Measurements from ENCODE around the gene RASA4B. TPM values are rescaled to one million over a fixed set of nuclear protein-coding genes. Genes with fewer than 3 reads are reported as not detected.

RASA4B gene
- total and polyA plus RNA-seq, 10 donors = 16.7 to 50.5 (median 23.6) TPM

DNA sequence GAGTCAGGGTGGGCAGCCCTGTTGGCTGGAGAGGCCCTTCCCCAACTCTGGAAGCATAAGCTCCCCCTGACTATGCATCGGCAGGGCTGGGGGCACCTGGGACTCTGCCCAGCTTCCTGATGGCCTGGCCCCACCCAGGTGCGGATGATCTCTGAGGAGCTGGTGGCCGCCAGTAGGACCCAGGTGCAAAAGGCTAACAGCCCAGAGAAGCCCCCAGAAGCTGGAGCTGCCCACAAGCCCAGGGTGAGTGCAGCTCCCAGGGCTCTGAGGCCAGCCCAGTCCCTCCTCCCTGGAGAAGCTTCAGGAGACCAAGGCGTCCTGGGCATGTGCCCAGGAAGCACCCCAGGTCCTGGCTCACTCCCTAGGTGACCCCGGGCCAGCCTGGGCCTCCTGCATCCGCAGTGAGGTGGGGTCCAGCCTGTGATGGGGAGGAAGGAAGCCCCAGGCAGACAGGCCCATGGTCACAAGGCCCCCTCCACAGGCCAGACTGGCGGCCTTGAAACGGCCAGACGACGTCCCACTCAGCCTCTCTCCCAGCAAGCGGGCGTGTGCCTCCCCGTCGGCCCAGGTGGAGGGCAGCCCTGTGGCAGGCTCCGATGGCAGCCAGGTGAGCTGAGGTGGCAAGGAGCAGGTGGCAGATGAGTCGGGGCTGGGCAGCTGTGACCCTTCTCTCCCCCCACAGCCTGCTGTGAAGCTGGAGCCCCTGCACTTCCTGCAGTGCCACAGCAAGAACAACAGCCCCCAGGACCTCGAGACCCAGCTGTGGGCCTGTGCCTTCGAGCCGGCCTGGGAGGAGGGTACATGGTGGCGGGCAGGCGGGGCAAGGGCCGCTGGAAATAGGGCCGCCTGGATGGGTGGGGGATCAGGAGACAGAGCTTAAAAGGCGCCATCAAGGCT is 49.7 kb downstream of the RASA4B start:
- Histone ChIP-seq H3K9me3 (no peaks in the 10 kb centered on the region), H3K4me1 (peaks cover 12 to 69% (median 33%) of the 10 kb centered on the region in 6 donors), H3K4me3 (no peak overlapping the region), H3K27me3 (replicated peaks in 1 of 7) (no peaks in the 10 kb centered on the region), H3K27ac (no peak overlapping the region), H3K36me3 (peaks cover 0 to 56% (median 29%) of the 10 kb centered on the region in 6 donors)
- intact Hi-C loops (cut with DNase I; ENCODE audit: low total_unique reads) = no loop called here
- TF ChIP-seq, protein P1, sequence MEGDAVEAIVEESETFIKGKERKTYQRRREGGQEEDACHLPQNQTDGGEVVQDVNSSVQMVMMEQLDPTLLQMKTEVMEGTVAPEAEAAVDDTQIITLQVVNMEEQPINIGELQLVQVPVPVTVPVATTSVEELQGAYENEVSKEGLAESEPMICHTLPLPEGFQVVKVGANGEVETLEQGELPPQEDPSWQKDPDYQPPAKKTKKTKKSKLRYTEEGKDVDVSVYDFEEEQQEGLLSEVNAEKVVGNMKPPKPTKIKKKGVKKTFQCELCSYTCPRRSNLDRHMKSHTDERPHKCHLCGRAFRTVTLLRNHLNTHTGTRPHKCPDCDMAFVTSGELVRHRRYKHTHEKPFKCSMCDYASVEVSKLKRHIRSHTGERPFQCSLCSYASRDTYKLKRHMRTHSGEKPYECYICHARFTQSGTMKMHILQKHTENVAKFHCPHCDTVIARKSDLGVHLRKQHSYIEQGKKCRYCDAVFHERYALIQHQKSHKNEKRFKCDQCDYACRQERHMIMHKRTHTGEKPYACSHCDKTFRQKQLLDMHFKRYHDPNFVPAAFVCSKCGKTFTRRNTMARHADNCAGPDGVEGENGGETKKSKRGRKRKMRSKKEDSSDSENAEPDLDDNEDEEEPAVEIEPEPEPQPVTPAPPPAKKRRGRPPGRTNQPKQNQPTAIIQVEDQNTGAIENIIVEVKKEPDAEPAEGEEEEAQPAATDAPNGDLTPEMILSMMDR (IDR thresholded peaks at IDR 0.05 in 8 of 11, conservative IDR thresholded peaks at IDR 0.05 in 3 of 11) = no peak
- TF ChIP-seq POLR2AphosphoS5 (IDR thresholded peaks at IDR 0.05) = no peak
- peak; percentile 76 for DNase-seq
- 87 to 93% (median 89%) methylated on average over 10 to 24 of the region's 24 CpGs for WGBS, 5 donors

DNA sequence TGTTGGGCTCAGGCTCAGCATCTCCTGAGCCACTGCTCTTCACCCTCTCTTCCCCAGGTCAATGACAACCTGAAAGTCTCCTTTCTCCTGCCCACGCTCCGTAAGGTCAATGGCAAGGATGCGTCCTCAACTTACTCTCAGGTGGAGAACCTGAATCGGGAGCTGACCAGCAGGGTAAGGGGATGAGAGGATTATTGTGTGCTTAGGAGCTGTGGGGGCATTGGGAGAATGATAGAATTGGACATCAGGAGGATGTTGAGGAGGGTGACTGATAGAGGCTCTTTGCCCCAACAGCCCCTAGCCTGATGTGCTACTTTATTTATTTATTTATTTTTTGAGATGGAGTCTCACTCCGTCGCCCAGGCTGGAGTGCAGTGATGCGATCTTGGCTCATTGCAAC is 51.5 kb downstream of the RASA4B start:
- H3K9me3 ChIP-seq = no peaks in the 10 kb centered on the region
- no peak for TF ChIP-seq POLR2AphosphoS5 (IDR thresholded peaks at IDR 0.05)
- TF ChIP-seq POLR2A (IDR thresholded peaks at IDR 0.05) = no peak
- TF ChIP-seq, protein P1 (IDR thresholded peaks at IDR 0.05 in 8 of 11, conservative IDR thresholded peaks at IDR 0.05 in 3 of 11) = no peak
- no peaks in the 10 kb centered on the region for H3K27me3 ChIP-seq (replicated peaks in 1 of 7)
- no peak overlapping the region for H3K27ac ChIP-seq
- peak overlapping the region in 6 of 8 donors; percentile 93 to 96 (median 94) for H3K4me3 ChIP-seq
- no peak for DNase-seq
- peaks cover 0 to 39% (median 17%) of the 10 kb centered on the region in 6 donors for H3K36me3 ChIP-seq
- intact Hi-C loops (cut with DNase I; ENCODE audit: low total_unique reads) = no loop called here
- H3K4me1 ChIP-seq = peaks cover 12 to 84% (median 38%) of the 10 kb centered on the region in 6 donors
- WGBS, 5 donors = 88 to 95% (median 94%) methylated on average over 7 of the region's 7 CpGs

DNA sequence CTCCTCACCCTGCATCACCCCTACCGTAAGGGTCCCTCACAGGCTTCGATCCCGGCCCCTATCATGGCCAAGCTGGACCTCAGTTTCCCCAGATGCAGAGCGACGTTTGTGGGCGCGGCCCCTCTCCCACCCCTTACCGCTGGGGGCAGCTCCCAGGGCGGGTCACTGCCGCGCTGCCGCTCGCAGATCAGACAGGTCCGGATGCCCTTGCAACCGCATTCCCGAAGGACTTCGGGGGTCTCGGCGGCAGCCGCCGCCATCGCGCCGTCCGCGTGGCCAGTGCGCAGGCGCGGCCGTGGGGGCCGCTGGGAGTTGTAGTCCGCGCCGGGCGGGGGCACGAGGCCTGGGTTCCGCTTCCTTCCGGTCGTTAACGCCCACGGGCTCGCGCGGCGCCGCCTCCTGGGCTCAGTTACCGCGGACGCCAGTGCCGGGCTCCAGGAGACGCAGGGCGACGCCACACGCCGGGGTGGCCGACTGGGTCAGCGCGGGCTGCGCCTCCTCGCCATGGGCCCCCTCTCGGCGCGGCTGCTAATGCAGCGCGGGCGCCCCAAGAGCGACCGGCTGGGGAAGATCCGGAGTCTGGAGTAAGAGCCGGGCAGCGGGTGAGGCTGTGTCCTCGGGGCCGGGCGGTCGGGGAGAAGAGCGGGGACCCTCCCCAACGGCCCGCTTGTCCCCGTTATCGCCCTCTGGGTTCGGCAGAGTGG is 52.8 kb downstream of the RASA4B start, which contains the start of the genes ALKBH4 and LRWD1:
Gene ALKBH4 (minus strand): TSS at position 287 of the 704 bp plus-strand sequence. CDS start 27 bp downstream, at position 260.
Gene LRWD1 (plus strand): TSS at position 408 of the 704 bp plus-strand sequence. CDS start 97 bp downstream, at position 505.
- Histone ChIP-seq H3K9me3 (no peaks in the 10 kb centered on the region), H3K4me1 (peaks cover 12 to 89% (median 36%) of the 10 kb centered on the region in 6 donors), H3K27me3 (replicated peaks in 1 of 7) (no peaks in the 10 kb centered on the region), H3K36me3 (peaks cover 0 to 27% (median 16%) of the 10 kb centered on the region in 6 donors), H3K4me3 (peak within 1 kb of the TSS; percentile 92 to 98 (median 94)), H3K27ac (peak within 1 kb of the TSS; percentile 53 to 90 (median 84))
- intact Hi-C loops (cut with DNase I; ENCODE audit: low total_unique reads) = no loop called here
- peak; percentile 99 for DNase-seq
- WGBS, 5 donors = 0 to 1% (median 0%) methylated on average over 28 to 81 of the region's 81 CpGs
- TF ChIP-seq POLR2A (IDR thresholded peaks at IDR 0.05) = peak in 2 of 3 donors; percentile 45 to 47
- peak; percentile 92 to 93 (median 93) for TF ChIP-seq POLR2AphosphoS5 (IDR thresholded peaks at IDR 0.05)
- TF ChIP-seq, protein P1 (IDR thresholded peaks at IDR 0.05 in 8 of 11, conservative IDR thresholded peaks at IDR 0.05 in 3 of 11) = peak in 9 of 11 experiments; percentile 9 to 69 (median 50)

All from spleen (tissue), 11 donors.